Peyer's patch (tissue), 4 donors: Measurements from ENCODE around the gene PPEF2.

Experiments
- CTCF ChIP-seq, 6 experiments: fragments of 450-650 bp in 4 of 6; fragments of 200-600 bp in 2 of 6; sonication (generic) in 1 of 6; IDR thresholded peaks; one replicate each; pipeline ENCODE4 v1.5.1; 2017 to 2019; ENCODE audit warnings: antibody characterized with exemption in 6 of 6, mild to moderate bottlenecking in 3 of 6, moderate library complexity in 1 of 6
- POLR2A ChIP-seq, 2 donors: fragments of 450-650 bp; IDR thresholded peaks; one replicate each; pipeline ENCODE4 v1.5.1; 2017; ENCODE audit warnings: antibody characterized with exemption in 2 of 2, mild to moderate bottlenecking in 2 of 2, moderate library complexity in 2 of 2

- no peak for TF ChIP-seq CTCF (IDR thresholded peaks at IDR 0.05)
- no peak for TF ChIP-seq POLR2A (IDR thresholded peaks at IDR 0.05)
Observed at GRCh38 chr4:75849461-75849860, 52.8 kb downstream of the PPEF2 start.
